ENCODE results near the gene CERKL.

The CERKL gene

GRCh38 chr2:181528441-181528840 is 128.5 kb downstream of the CERKL start:
- peak; percentile 77 for ATAC-seq
- TF ChIP-seq ZNF70 (CRISPR knock-in tag; IDR thresholded peaks at IDR 0.05) (no peak), TCF4 (CRISPR knock-in tag; IDR thresholded peaks at IDR 0.05; ENCODE audit: borderline replicate concordance) (peak; percentile 87), TSHZ2 (CRISPR knock-in tag; IDR thresholded peaks at IDR 0.05) (peak; percentile 72; the same call in 1 of the 2 replicates)

- ATAC-seq: no peak
- TF ChIP-seq ZNF70 (CRISPR knock-in tag; IDR thresholded peaks at IDR 0.05) (no peak), PATZ1 (CRISPR knock-in tag; IDR thresholded peaks at IDR 0.05; ENCODE audit: borderline replicate concordance) (no peak), TOX (CRISPR knock-in tag; IDR thresholded peaks at IDR 0.05; ENCODE audit: borderline replicate concordance) (no peak), POU6F1 (CRISPR knock-in tag; IDR thresholded peaks at IDR 0.05; ENCODE audit: borderline replicate concordance, low read depth) (no peak), RARB (CRISPR knock-in tag; IDR thresholded peaks at IDR 0.05) (no peak), CSRNP3 (CRISPR knock-in tag; IDR thresholded peaks at IDR 0.05) (no peak), CSDC2 (CRISPR knock-in tag; IDR thresholded peaks at IDR 0.05) (no peak)
These were observed 129.8 kb downstream of the CERKL start for GRCh38 chr2:181527058-181527457.

GRCh38 chr2:181526014-181526413 is 130.9 kb downstream of the CERKL start:
- no peak for TF ChIP-seq CSDC2 (CRISPR knock-in tag; IDR thresholded peaks at IDR 0.05)
- TF ChIP-seq TCF4 (CRISPR knock-in tag; IDR thresholded peaks at IDR 0.05; ENCODE audit: borderline replicate concordance): no peak
- TF ChIP-seq PPARA (CRISPR knock-in tag; IDR thresholded peaks at IDR 0.05; ENCODE audit: borderline replicate concordance): no peak
- no peak for TF ChIP-seq ZFP30 (CRISPR knock-in tag; IDR thresholded peaks at IDR 0.05)
- TF ChIP-seq ZNF70 (CRISPR knock-in tag; IDR thresholded peaks at IDR 0.05): no peak
- no peak for TF ChIP-seq CREB5 (CRISPR knock-in tag; IDR thresholded peaks at IDR 0.05; ENCODE audit: low read depth)
- TF ChIP-seq ZNF565 (CRISPR knock-in tag; conservative IDR thresholded peaks at IDR 0.05; ENCODE audit: low read depth): no peak
- no peak for TF ChIP-seq GLIS3 (CRISPR knock-in tag; IDR thresholded peaks at IDR 0.05)
- TF ChIP-seq SNAI2 (CRISPR knock-in tag; IDR thresholded peaks at IDR 0.05): no peak
- TF ChIP-seq ISL1 (CRISPR knock-in tag; IDR thresholded peaks at IDR 0.05): no peak
- TF ChIP-seq RARB (CRISPR knock-in tag; IDR thresholded peaks at IDR 0.05): no peak
- no peak for TF ChIP-seq PATZ1 (CRISPR knock-in tag; IDR thresholded peaks at IDR 0.05; ENCODE audit: borderline replicate concordance)
- TF ChIP-seq ESRRG (CRISPR knock-in tag; IDR thresholded peaks at IDR 0.05): no peak
- ATAC-seq: no peak

Data from SK-N-SH treated with all-trans-retinoic acid at 6 μM for 48 hours (cell line).